Neural cell (in vitro differentiated cells): ENCODE measurements around the gene DLG2. TPM values are rescaled to one million over a fixed set of nuclear protein-coding genes. Genes with fewer than 3 reads are reported as not detected.

ENCODE experiments used
- H2AFZ ChIP-seq: fragments of 200-600, 300-800 bp; sonication (generic), shearing (Covaris generic); 2 replicates; pipeline ENCODE4 v1.6.0; 2014; ENCODE audit warnings: low read depth, mild to moderate bottlenecking, antibody characterized with exemption, low read length, moderate library complexity
- H3F3A ChIP-seq: fragments of 200-600 bp; shearing (Covaris generic); 2 replicates; pipeline ENCODE4 v1.6.1; 2016; ENCODE audit warnings: mild to moderate bottlenecking, moderate library complexity, mixed read lengths, antibody characterized with exemption, low read length; ENCODE audit not compliant: insufficient read depth, poor library complexity, severe bottlenecking
- H3K27ac ChIP-seq: fragments of 200-600, 300-800 bp; sonication (generic), shearing (Covaris generic); 2 replicates; pipeline ENCODE4 v1.5.1; 2014; ENCODE audit warnings: mild to moderate bottlenecking, low read length, moderate library complexity
- H3K27me3 ChIP-seq: fragments of 300-800, 200-600 bp; sonication (generic), shearing (Covaris generic); 2 replicates; pipeline ENCODE4 v1.6.0; 2014; ENCODE audit warnings: mild to moderate bottlenecking, low read depth, low read length, moderate library complexity; ENCODE audit not compliant: insufficient read depth
- H3K36me3 ChIP-seq: fragments of 300-800, 200-600 bp; sonication (generic), shearing (Covaris generic); 2 replicates; pipeline ENCODE4 v1.5.1; 2014; ENCODE audit warnings: mild to moderate bottlenecking, antibody characterized with exemption, low read length, moderate library complexity; ENCODE audit not compliant: insufficient read depth
- H3K4me2 ChIP-seq: fragments of 300-800, 200-600 bp; sonication (generic), shearing (Covaris generic); 2 replicates; pipeline ENCODE4 v1.6.0; 2014; ENCODE audit warnings: mild to moderate bottlenecking, low read length
- H3K4me3 ChIP-seq: fragments of 300-800, 200-600 bp; sonication (generic), shearing (Covaris generic); 2 replicates; pipeline ENCODE4 v1.5.1; 2014; ENCODE audit warnings: mild to moderate bottlenecking, low read length, moderate library complexity
- H3K79me2 ChIP-seq: fragments of 200-600 bp; shearing (Covaris generic); replicated peaks from 2 replicates; pipeline ENCODE4 v1.6.0; 2014; ENCODE audit warnings: mild to moderate bottlenecking, low read length, moderate library complexity; ENCODE audit not compliant: insufficient read depth
- H3K9ac ChIP-seq: fragments of 300-800, 200-600 bp; sonication (generic), shearing (Covaris generic); 2 replicates; pipeline ENCODE4 v1.6.1; 2016; ENCODE audit warnings: mild to moderate bottlenecking, low read length, mixed read lengths
- H3K9me2 ChIP-seq: fragments of 200-600 bp; shearing (Covaris generic); 2 replicates; pipeline ENCODE4 v1.6.1; 2016; ENCODE audit warnings: mild to moderate bottlenecking, low read length, mixed read lengths; ENCODE audit not compliant: insufficient read depth
- H3K9me3 ChIP-seq: fragments of 200-600, 300-800 bp; sonication (generic), shearing (Covaris generic); 2 replicates; pipeline ENCODE4 v1.6.1; 2016; ENCODE audit warnings: mild to moderate bottlenecking, mixed run types, low read length, moderate library complexity, mixed read lengths
- H4K20me1 ChIP-seq: fragments of 200-600 bp; shearing (Covaris generic); 2 replicates; pipeline ENCODE4 v1.6.1; 2016; ENCODE audit warnings: mild to moderate bottlenecking, mixed run types; ENCODE audit not compliant: insufficient read depth
- CTCF ChIP-seq: fragments of 450-650 bp; IDR thresholded peaks from 2 replicates; pipeline ENCODE4 v1.5.1; 2014; ENCODE audit warnings: antibody characterized with exemption, mild to moderate bottlenecking, moderate library complexity; ENCODE audit not compliant: poor library complexity, severe bottlenecking
- EP300 ChIP-seq: fragments of 450-650 bp; conservative IDR thresholded peaks from 2 replicates; pipeline ENCODE4 v1.6.1; 2014; ENCODE audit warnings: antibody characterized with exemption, mild to moderate bottlenecking, moderate library complexity; ENCODE audit not compliant: poor library complexity, severe bottlenecking
- EZH2 ChIP-seq: fragments of 200-600, 300-800 bp; shearing (Covaris generic), sonication (generic); IDR thresholded peaks from 2 replicates; pipeline ENCODE4 v1.6.1; 2014; ENCODE audit warnings: antibody characterized with exemption, low read length, borderline replicate concordance, mild to moderate bottlenecking; ENCODE audit not compliant: insufficient read depth, poor library complexity, severe bottlenecking
- MXI1 ChIP-seq: fragments of 450-650 bp; conservative IDR thresholded peaks from 2 replicates; pipeline ENCODE4 v1.6.1; 2014; ENCODE audit warnings: antibody characterized with exemption, mild to moderate bottlenecking; ENCODE audit not compliant: poor library complexity, severe bottlenecking
- POLR2AphosphoS5 ChIP-seq: IDR thresholded peaks from 2 replicates; pipeline ENCODE4 v1.6.1; 2012
- RAD21 ChIP-seq: fragments of 450-650 bp; conservative IDR thresholded peaks from 2 replicates; pipeline ENCODE4 v1.6.1; 2014; ENCODE audit warnings: antibody characterized with exemption, mild to moderate bottlenecking, moderate library complexity
- REST ChIP-seq: IDR thresholded peaks from 2 replicates; pipeline ENCODE4 v1.6.1; 2012; ENCODE audit warnings: borderline replicate concordance
- SMC3 ChIP-seq: fragments of 450-650 bp; conservative IDR thresholded peaks from 2 replicates; pipeline ENCODE4 v1.6.1; 2014; ENCODE audit warnings: antibody characterized with exemption, mild to moderate bottlenecking, moderate library complexity; ENCODE audit not compliant: poor library complexity
- TAF1 ChIP-seq: IDR thresholded peaks from 2 replicates; pipeline ENCODE4 v1.6.1; 2012; ENCODE audit warnings: low read depth
- polyA plus RNA-seq: library from polyadenylated mRNA; depleted of rRNA; stranded (reverse); fragments of >200 nt; gene quantifications from 2 replicates; pipeline ENCODE4 v1.2.3, GENCODE V29; 2014

Gene DLG2
- polyA plus RNA-seq, 1 donor from 2014 or later = 179 TPM

DNA sequence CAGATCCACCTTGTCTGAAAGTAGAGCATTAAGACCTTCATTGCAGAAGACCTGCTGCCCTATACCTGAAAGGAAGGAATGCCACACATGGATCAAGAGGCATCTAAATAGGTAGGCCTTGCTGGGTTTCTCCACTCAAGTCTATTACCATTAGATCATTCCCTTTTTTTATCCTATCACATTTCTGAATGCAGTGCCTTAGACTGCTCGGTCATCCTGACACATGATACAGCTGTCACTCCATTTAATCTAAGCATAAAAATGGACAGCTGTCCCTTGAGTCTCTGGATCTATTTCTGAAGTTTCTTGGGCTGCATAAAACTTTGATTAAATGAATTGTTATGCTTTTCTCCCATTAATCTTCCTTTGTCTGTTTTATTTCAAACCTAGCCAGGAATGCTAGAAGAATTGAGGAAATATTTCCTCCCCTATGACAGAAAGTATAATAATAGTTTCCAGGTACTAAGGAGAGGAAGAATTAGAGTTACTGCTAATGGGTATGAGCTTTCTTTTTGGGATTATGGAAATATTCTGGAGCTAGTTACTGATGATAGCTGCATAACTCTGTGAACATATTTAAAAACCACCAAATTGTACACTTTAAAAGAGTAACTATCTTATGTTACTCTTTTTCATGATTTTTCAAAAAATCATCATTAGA, 88.0 kb downstream of the DLG2 start:
- no peaks in the 10 kb centered on the region for H3K36me3 ChIP-seq
- H3K9me3 ChIP-seq = no peaks in the 10 kb centered on the region
- no peaks in the 10 kb centered on the region for H3F3A ChIP-seq
- no peaks in the 10 kb centered on the region for H3K9me2 ChIP-seq
- H3K27me3 ChIP-seq = no peaks in the 10 kb centered on the region
- no peaks in the 10 kb centered on the region for H3K79me2 ChIP-seq
- H3K4me3 ChIP-seq = no peak overlapping the region
- H3K9ac ChIP-seq = no peak overlapping the region
- H4K20me1 ChIP-seq = no peaks in the 10 kb centered on the region
- TF ChIP-seq REST (no peak), EZH2 (no peak), TAF1 (no peak), SMC3 (no peak), CTCF (no peak), POLR2AphosphoS5 (no peak), EP300 (no peak), MXI1 (no peak), RAD21 (no peak)
- no peak overlapping the region for H3K4me2 ChIP-seq
- no peak overlapping the region for H3K27ac ChIP-seq
- no peak overlapping the region for H2AFZ ChIP-seq

- Histone ChIP-seq H3K79me2 (no peaks in the 10 kb centered on the region), H2AFZ (no peak overlapping the region), H3K4me3 (no peak overlapping the region), H4K20me1 (no peaks in the 10 kb centered on the region), H3K4me2 (no peak overlapping the region), H3K27me3 (no peaks in the 10 kb centered on the region), H3K9me2 (no peaks in the 10 kb centered on the region), H3F3A (no peaks in the 10 kb centered on the region), H3K36me3 (no peaks in the 10 kb centered on the region), H3K27ac (no peak overlapping the region), H3K9ac (no peak overlapping the region), H3K9me3 (no peaks in the 10 kb centered on the region)
- no peak for TF ChIP-seq EP300
- TF ChIP-seq CTCF = no peak
- TF ChIP-seq RAD21 = no peak
- no peak for TF ChIP-seq REST
- TF ChIP-seq SMC3 = no peak
- TF ChIP-seq TAF1 = no peak
- TF ChIP-seq POLR2AphosphoS5 = no peak
Measured at GRCh38 chr11:85536438-85536837, 90.7 kb downstream of the DLG2 start.
